GM21619 (cell line): ENCODE data around the gene KANSL1L.
A peak's percentile ranks its signal among the peaks of the same experiment; 100 is the strongest.
"Not testable (repeated sequence)": the region's sequence is repeated elsewhere in the genome, so short reads cannot be mapped to it uniquely, and the experiment has no call there.

Experiments used
- ATAC-seq: cut with Tn5 transposase; IDR thresholded peaks from one replicate; pipeline ENCODE4 v1.9.1; 2021; ENCODE audit not compliant: unreplicated experiment

KANSL1L gene

GRCh38 chr2:210179351-210179990 is 8.3 kb upstream of the KANSL1L start:
- no peak for ATAC-seq

- no peak for ATAC-seq
Measured at GRCh38 chr2:210177769-210178168, 6.6 kb upstream of the KANSL1L start.

GRCh38 chr2:210177115-210177514 is 5.9 kb upstream of the KANSL1L start:
- ATAC-seq: not testable (repeated sequence)

GRCh38 chr2:210174086-210174485 is 2.9 kb upstream of the KANSL1L start:
- no peak for ATAC-seq

GRCh38 chr2:210172219-210172575 is 988 bp upstream of the KANSL1L start:
- ATAC-seq: no peak

GRCh38 chr2:210170446-210171303 is 534 bp downstream of the KANSL1L start:
- peak; percentile 63 for ATAC-seq

GRCh38 chr2:210170196-210170445 is 1.1 kb downstream of the KANSL1L start:
- ATAC-seq: no peak

- ATAC-seq: peak; percentile 33
Measured at GRCh38 chr2:210169516-210170195, 1.6 kb downstream of the KANSL1L start.

GRCh38 chr2:210167227-210167626 is 4.0 kb downstream of the KANSL1L start:
- no peak for ATAC-seq

GRCh38 chr2:210162466-210163124 is 8.6 kb downstream of the KANSL1L start:
- no peak for ATAC-seq

GRCh38 chr2:210159059-210159458 is 12.2 kb downstream of the KANSL1L start:
- no peak for ATAC-seq

GRCh38 chr2:210158236-210158635 is 13.0 kb downstream of the KANSL1L start:
- no peak for ATAC-seq

GRCh38 chr2:210157526-210157925 is 13.7 kb downstream of the KANSL1L start:
- ATAC-seq: no peak

- ATAC-seq: no peak
Measured at GRCh38 chr2:210147614-210148013, 23.6 kb downstream of the KANSL1L start.

GRCh38 chr2:210132239-210132638 is 39.0 kb downstream of the KANSL1L start:
- ATAC-seq: no peak

GRCh38 chr2:210128961-210129360 is 42.2 kb downstream of the KANSL1L start:
- ATAC-seq: no peak

GRCh38 chr2:210113614-210114235 is 57.5 kb downstream of the KANSL1L start:
- ATAC-seq: no peak

- ATAC-seq: no peak
Measured at GRCh38 chr2:210112871-210113270, 58.3 kb downstream of the KANSL1L start.

GRCh38 chr2:210099940-210100339 is 71.3 kb downstream of the KANSL1L start:
- no peak for ATAC-seq

- no peak for ATAC-seq
Measured at GRCh38 chr2:210094787-210095186, 76.4 kb downstream of the KANSL1L start.

- no peak for ATAC-seq
Measured at GRCh38 chr2:210092791-210093190, 78.4 kb downstream of the KANSL1L start.
